ENCODE measurements around the gene FOXC1.

Gene FOXC1

DNA sequence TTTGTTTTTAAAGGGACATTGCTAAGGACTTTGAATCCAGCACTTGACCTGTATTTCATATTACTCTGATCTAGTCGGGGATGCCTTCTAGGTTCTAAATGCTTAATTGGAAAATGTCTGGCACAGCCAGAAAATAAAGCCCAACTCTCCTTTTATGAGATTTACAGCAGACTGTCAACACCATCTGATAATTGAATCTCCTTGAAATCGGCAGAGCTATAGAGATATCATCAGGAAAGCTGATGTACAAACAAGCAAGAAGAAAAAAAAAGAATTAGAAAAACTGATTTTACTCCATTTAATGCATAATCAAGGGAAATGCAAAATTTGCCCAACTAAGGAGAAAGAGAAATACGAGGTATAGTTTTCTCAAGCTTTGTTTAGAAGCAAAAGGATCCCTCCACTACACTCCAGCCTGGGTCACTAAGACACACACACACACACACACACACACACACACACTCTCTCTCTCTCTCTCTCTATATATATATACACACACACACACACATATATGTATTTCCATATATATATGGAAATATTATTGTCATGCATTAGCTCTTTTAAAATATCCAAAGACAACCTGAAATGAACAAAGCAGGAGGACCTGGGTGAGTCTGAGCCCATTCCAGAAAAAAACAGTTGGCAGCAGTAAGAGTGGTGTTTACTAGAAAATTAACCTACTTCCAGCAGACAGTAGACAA is 9.5 kb upstream of the FOXC1 start:
- DNase-seq, result no peak

DNA sequence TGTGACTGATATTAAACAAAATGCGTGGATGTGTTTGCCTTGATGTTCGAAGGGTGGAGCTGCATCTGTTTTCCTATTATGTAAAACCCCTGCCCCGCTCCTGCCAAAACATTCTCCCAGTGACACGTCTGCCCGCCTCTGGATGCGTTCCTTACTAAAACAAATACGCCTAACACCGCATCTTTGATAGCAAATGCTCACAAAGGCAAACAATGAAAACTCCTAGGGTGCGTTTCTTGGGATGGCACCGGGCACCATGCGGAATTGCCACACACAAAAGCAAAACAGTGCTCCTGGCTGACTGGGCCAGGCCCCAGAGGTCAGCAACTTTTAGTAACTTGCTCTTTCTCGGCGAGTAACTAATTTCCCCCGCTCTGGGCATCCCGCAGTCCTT is 9.0 kb upstream of the FOXC1 start:
- no peak for DNase-seq

DNA sequence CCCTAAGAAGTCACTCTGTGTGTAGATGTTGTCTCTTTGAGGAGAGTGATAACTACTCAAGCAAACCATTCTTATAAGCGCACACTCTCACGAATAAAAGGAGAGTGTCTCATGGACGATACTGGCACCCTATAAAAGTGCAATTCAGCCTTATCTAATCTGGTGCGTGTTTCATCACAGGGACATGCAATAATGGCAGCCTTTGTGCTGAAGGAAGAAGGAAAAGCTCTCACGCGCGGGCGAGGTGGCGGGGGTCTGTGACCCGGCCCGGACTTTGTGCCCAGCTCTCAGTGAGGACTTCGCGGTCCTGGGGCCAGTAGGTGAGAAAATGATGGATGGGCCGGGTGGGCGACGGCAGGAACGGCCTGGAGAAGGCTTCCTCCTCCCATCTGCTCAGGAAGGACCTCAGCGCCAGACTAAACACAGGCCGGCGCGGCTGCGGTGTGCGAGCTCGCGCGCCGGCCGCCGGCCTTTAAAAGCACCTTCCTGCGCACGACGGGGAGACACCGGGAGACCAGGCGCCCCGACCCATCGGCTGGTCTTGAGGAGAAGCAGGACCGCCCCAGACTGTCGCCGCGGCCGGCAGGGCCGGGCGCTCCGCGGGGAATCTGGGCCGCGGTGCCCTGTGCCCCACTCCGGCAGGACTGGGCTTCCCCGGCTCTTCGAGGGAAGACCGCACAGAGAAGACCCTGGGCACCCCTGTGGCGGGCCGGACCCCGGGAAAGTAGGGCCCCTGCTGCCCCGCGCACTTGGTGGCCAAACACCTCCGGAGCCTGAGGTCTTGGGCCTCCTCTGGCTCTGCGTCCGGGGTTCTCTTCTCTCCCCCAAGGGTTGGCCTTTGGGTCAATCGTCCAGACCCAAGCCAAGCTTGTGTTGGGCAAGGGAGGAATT is 8.3 kb upstream of the FOXC1 start:
- DNase-seq, result no peak

DNA sequence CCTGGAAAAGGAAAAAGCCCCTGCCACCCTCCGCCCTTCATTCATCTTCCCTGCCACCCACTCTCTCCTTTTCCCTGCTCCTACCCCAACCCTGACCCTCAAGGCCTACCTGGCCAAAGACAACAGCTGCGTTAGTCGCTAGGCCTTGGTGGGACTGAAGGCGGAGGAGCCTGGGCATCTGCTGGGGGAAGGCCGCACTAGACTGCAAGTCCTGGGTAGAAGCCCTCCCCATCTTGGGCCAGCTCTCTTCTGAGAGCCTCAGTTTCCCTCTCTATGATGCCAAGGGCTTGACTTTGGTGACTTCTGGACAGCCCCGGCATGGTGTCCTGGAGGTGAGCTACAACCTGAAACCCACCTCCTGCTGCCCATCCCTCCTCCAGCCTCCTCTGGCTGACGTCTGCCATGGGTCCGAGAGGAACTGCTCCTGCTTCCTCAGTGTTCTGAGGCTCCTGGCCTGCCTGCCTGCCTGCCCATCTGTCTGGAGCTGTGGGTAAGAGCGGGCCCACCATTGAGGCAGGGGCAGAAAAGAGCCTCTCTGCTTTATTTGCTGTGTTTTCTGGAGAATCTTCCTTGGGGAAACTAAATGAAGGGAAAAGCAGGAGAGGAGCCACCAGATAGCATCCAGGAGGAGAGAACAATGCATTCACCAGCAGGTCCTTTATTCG is 7.5 kb upstream of the FOXC1 start:
- no peak for DNase-seq

DNA sequence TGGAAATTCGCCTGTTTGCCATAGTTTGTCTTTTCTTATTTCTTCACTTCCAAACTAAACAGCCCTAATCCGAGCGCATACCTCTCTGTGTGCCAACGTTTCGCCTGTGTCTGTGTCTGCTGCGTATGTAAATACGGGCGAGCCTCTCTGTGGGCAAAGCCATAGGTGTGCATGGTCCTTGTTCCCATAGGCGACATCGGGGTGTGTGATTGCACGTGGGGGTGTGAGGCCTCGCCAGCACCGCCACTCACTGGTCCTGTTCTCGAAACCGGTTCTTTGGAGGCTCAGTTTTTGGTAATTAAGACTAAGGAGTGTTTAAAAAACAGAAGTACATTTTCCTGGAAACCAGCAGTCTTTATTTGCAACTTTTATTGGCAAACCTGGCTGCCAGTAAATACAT is 6.0 kb upstream of the FOXC1 start:
- no peak for DNase-seq

DNA sequence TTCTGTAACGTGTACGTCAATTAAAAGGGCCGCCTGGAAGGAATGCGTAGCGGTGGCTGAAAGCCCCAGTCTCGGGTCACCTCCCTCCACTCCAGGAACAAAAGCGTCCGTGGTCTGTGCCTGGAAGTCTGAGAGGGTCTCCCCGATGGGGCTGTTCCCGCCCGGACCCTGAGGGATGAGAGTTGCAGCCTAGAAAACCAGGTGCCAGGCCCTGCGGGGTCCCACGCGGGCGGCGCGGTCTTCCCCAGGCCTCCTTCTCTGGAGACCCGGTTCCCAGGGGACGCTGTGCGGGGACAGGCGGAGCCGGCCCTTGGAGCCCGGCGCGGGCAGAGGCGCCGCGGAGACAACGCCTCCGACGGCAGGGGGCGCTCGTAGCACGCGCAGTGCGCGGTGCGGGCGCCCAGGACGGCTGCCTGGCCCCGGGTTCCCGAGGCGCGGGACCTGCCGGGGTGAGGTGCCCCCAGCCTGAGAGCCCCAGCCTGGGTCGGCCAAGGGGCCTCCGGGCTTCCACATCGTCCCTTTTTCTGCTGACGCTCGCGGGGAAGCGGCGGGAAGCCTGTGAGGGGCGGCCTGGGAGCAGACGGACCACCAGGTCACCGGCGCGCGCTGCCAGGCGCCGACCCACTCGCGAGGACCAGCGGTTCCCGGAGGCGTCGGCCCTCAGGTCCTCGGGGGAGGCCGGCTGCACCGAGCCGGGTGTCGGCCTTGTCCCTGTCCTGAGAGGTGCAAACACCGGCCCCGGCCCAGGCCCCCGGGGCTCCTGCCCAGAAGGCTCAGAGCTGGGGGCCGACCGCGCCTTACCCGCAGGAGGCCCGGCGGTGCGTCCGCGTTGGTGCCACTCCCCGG is 5.3 kb upstream of the FOXC1 start:
- no peak for DNase-seq

DNA sequence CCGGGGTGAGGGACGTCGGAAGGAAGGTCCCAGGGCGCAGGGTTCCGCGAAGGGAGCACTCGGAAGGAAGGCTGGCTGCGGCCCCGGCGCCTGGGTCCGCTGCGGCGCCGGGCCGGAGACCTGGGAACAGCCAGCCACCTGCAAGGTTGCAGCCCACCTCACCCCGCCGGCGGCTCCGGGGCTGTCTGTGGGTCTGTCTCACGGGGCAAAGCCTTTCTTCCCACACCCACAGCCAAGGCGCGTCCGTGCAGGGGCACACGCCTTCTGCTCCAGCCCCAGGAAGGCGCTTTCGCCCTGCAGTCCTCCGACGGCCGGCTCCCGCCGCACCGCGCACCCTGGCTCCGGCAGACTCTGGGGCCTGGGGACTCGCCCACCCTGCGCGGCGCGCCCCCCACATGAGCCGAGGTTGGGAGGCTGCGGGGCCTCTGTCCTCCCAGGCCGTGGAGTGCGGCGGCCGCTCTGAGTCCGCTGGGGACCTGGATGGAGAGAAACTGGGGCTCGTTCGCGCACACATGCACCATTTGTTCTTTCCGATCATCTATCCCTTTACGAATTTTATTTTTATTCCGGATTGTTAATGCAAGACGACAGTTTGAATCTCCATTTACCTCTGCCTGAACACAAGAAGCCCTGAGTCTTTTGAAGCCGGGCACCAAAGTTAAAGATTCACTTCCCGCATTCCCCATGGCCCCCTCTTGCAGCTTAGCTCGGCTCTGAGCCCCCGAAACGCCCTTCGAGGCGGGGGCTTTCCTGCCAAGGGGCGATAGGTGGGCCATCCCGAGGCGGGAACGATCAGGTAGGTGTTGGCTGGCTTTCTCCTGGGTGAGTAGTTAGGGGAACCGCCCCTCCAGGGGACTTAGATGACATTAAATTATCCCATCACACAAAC is 4.5 kb upstream of the FOXC1 start:
- DNase-seq, result no peak

DNA sequence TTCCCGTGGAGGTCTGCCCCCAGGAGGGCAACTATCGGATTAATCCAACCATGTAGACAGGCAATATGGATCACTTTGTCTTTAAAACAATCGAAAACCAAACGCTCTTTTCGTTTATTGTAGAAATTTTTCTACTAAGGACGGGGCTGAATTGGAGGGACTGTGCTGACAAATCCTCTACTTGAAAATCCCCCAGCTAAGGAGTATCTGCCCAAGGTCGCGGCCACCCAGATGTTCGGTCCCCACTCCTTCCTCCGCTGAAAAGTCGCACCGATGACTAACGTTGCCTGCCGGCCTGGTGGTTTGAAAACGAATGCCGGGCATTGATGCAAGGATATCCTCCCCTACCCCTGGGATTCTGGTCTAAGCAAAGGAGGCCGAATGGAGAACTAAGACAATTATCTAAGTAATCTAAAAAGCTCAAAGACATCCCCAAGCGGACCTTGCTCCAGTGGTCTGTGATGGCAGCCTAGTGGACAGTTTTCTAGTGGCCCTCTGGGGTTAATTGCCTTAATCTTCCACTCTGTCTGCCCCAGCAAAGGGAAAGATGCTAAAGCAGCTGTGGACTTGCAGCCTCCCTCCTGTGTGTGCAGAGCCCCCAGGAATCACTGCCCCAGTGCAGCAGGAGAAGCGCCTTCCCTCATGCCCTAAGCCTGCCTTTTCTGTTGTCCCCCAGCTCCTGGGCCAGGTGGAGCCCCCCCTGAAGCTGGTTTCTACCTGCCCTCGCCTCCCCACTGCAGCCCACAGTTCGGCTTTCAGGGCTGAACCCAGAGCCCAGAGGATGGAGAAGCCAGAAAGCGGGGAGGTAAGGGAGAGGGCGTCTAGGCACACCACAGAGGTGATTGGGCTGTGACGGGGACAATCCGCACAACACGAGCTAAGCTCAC is 3.6 kb upstream of the FOXC1 start:
- no peak for DNase-seq

DNA sequence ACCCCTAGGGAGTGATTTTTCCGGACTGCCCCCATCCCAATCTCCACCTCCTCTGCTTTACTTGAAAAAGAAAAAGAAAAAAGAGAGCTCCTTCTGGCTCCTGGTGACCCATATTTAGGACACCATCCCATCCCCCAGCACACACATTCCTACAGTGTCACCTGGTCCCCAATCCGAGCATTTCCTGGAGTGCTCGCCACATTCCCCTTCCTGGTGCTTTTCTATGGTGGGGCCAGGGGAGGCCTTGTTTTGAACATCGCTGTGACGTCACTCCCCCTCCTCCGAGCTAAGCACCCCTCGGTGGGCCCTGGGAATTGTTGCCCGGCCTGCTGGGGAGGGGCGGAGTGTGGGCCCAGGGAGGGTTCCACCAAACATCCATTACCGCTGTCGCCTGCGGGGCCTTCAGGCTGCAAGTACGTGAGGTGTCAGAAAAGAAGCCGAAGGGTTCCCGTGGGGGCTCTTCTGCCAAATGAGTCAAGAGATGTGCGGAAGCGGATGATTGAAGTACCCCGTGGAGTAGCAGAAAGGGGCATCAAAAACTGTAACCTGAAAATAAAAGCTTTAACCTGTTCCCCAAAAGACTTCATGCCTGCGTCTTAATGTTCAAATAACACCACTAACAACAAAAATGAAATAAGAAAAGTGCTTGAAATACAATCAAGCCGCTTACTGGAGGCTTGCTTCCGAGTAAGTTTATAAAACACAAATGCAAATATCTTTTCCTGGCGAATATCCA is 2.8 kb upstream of the FOXC1 start:
- DNase-seq, result no peak

DNA sequence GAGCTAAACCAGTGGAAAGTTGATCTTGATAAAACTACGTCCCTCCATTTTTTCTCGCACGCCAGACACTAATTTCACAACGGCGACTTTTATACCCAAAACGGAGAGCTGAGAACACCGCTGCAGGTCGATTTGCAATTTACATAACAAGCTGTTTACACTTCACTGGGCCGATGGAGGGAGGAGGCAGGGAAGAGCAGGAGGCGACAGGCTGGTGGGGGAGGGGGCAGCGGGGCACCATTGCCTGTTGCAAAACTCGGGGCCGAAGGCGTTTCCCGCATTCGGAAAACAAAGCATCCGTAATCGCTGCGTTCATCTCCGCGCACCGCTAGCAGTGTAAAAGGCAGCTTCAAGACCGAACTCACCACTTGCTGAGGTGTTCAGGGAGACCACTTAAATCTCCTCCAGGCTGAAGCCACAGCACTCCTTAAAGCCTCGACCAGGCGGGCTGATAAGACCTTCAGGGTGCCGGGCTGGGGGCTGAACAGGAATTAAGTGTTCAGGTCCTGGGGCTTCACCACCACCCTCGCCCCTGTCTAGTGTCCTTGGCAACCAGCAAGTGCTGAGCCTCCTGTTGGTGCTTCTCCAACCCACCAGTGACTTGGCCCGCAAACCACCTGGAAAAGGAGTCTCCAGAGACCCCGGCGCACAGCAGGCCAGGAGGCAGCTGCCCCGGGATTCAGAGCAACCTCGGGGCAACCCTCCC is 2.0 kb upstream of the FOXC1 start:
- DNase-seq, result no peak

DNA sequence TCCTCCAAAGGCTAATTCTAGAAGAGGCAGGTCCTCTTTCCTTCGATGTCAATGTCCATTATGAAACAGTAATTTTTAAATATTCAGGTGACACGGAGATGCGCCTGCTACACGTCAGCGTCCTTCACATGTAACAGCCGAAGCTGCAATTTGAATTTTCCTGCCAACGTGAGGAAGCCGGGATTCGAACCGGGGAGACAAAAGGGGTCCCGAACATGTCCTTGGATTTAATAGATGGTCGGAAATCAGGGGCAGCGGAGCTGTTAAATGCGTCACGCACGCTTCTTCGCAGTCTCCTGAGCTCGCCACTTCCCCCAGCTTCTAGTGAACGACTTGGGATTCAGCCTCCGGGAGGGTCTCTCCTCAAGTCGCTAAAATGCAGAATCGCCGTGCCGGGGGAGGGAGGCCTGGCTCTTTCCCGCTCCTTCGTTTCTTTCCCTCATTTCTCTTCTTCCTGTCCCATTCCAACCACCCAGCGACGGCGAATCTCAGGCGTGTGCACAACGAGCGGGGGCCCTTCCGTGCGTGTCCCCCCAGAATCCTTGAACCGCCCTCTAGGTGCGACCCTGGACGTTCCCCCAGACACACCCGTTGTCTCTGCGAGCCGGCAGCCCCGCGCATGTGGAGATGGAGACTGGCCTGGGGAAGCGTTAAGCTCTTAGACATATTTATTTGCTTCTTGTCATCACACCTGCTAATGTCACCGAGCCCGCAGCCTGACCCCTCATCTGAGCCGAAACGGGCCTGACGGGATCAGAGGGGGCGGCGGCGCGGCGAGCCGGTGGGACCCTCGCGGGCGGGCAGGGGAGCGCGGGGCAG is 1.3 kb upstream of the FOXC1 start:
- DNase-seq, result no peak

DNA sequence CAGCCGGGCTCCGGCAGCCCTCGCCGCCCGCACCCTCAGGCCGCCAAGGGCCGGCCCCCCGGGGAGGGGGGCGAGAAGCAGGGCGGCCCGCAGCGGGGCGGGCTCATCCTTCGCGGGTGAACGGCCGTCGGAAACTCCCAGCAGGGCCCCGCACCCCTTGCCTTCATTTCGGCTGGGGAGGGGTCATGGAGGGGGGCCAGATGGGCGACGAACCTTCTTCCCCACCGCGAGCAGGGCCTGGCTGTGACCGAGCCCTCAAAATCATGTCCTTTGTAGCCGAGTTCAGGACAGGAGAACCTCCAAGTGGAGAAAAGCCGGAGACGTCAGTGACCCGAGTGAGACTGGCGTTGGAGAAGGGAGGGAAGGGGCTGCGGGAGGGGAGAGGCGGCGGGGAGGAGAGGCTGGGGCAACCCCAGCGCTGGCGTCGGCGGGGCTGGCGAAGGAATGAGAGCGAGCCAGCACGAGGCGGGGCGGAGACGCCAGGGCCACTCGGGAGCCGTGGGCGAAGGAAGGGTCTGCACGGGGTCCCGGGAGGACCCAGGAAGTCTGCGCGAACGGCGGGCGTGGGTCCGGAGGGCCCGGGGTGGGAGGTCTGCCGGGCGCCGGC is 571 bp upstream of the FOXC1 start:
- DNase-seq, result no peak

DNA sequence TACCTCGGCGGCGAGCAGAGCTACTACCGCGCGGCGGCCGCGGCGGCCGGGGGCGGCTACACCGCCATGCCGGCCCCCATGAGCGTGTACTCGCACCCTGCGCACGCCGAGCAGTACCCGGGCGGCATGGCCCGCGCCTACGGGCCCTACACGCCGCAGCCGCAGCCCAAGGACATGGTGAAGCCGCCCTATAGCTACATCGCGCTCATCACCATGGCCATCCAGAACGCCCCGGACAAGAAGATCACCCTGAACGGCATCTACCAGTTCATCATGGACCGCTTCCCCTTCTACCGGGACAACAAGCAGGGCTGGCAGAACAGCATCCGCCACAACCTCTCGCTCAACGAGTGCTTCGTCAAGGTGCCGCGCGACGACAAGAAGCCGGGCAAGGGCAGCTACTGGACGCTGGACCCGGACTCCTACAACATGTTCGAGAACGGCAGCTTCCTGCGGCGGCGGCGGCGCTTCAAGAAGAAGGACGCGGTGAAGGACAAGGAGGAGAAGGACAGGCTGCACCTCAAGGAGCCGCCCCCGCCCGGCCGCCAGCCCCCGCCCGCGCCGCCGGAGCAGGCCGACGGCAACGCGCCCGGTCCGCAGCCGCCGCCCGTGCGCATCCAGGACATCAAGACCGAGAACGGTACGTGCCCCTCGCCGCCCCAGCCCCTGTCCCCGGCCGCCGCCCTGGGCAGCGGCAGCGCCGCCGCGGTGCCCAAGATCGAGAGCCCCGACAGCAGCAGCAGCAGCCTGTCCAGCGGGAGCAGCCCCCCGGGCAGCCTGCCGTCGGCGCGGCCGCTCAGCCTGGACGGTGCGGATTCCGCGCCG is 994 bp downstream of the FOXC1 start:
- DNase-seq, result no peak

DNA sequence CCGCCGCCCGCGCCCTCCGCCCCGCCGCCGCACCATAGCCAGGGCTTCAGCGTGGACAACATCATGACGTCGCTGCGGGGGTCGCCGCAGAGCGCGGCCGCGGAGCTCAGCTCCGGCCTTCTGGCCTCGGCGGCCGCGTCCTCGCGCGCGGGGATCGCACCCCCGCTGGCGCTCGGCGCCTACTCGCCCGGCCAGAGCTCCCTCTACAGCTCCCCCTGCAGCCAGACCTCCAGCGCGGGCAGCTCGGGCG is 1.5 kb downstream of the FOXC1 start:
- no peak for DNase-seq

DNA sequence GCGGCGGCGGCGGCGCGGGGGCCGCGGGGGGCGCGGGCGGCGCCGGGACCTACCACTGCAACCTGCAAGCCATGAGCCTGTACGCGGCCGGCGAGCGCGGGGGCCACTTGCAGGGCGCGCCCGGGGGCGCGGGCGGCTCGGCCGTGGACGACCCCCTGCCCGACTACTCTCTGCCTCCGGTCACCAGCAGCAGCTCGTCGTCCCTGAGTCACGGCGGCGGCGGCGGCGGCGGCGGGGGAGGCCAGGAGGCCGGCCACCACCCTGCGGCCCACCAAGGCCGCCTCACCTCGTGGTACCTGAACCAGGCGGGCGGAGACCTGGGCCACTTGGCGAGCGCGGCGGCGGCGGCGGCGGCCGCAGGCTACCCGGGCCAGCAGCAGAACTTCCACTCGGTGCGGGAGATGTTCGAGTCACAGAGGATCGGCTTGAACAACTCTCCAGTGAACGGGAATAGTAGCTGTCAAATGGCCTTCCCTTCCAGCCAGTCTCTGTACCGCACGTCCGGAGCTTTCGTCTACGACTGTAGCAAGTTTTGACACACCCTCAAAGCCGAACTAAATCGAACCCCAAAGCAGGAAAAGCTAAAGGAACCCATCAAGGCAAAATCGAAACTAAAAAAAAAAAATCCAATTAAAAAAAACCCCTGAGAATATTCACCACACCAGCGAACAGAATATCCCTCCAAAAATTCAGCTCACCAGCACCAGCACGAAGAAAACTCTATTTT is 2.0 kb downstream of the FOXC1 start:
- DNase-seq, result no peak

DNA sequence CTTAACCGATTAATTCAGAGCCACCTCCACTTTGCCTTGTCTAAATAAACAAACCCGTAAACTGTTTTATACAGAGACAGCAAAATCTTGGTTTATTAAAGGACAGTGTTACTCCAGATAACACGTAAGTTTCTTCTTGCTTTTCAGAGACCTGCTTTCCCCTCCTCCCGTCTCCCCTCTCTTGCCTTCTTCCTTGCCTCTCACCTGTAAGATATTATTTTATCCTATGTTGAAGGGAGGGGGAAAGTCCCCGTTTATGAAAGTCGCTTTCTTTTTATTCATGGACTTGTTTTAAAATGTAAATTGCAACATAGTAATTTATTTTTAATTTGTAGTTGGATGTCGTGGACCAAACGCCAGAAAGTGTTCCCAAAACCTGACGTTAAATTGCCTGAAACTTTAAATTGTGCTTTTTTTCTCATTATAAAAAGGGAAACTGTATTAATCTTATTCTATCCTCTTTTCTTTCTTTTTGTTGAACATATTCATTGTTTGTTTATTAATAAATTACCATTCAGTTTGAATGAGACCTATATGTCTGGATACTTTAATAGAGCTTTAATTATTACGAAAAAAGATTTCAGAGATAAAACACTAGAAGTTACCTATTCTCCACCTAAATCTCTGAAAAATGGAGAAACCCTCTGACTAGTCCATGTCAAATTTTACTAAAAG is 2.7 kb downstream of the FOXC1 start:
- DNase-seq, result no peak

Measured in NCI-H2227 treated with DMSO at 0.1 percent for 48 hours (cell line).